GM21723 (cell line): ENCODE measurements around the gene FOXP4.

Experiments
- ATAC-seq: cut with Tn5 transposase; IDR thresholded peaks from one replicate; pipeline ENCODE4 v1.9.1; 2021; ENCODE audit warnings: mild to moderate bottlenecking, moderate library complexity; ENCODE audit not compliant: unreplicated experiment

Gene FOXP4

DNA sequence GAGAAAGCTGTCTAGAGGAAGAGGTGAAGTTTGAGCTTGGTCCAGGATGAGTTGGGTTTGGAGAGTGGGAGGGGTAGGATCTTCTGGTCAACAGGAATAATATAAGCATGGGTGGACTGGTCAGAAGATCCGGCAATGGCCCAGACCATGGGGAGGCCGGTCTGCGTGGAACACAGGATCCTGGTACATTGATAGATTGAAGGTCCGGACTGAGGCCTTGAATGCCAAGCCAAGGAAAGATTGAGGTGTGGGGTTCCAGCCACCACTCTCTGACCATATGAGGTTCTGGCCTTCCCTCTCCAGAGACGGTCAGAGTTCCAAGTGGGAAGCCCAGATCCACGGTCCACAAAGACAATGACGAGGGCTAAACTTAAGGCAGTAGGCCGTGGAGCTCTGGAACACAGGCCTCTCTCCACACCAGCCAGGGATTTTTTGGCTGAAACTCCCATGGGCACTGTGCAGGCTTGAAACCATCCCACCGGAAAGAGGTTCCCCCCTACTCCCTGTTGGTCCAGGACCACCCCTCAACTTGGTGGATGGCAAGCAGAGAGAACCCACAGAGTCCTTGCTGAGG lies 95.3 kb downstream of the FOXP4 start:
- ATAC-seq, result no peak

DNA sequence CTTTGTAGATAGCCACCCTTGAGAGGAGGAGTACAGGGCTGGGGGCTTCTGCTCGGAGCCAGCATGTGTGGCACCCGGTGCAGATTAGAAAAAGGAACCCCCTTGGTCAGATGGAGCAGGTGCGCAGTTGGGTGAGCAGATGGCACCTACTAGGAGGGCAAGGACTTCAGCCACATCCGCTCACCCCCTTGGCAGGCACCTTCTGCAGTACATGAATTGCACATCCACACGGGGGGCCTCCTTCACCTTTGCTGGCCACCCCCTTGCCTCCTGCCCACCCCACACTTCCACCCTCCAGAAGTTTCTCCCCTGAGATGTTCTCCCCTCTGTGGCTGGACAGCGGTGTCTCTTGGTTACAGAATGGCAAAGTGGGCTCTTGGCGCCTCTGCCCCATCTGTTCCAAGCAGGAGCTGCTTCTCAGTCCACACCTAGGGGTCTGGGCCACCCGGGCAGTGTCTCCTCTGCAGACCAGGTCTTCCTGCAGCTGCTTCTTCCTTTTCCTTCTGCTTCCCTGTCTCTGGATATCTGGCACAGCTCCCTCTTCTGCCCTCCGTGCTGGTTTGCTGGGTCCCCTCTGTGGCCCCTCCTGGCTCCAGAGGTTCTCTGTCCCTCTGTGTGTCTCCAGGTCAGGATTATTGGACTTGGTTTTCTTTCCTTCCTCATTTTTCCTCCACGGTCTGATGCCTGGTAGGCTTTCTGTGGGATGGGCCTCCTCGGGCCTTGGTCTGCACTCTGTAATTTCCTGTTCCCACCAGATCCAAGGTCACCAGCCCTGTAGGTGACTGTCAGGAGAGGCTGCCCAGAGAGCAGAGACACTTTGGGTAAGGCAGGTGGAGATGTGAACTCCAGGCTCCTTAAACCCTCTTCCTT lies 96.1 kb downstream of the FOXP4 start:
- ATAC-seq, result no peak

DNA sequence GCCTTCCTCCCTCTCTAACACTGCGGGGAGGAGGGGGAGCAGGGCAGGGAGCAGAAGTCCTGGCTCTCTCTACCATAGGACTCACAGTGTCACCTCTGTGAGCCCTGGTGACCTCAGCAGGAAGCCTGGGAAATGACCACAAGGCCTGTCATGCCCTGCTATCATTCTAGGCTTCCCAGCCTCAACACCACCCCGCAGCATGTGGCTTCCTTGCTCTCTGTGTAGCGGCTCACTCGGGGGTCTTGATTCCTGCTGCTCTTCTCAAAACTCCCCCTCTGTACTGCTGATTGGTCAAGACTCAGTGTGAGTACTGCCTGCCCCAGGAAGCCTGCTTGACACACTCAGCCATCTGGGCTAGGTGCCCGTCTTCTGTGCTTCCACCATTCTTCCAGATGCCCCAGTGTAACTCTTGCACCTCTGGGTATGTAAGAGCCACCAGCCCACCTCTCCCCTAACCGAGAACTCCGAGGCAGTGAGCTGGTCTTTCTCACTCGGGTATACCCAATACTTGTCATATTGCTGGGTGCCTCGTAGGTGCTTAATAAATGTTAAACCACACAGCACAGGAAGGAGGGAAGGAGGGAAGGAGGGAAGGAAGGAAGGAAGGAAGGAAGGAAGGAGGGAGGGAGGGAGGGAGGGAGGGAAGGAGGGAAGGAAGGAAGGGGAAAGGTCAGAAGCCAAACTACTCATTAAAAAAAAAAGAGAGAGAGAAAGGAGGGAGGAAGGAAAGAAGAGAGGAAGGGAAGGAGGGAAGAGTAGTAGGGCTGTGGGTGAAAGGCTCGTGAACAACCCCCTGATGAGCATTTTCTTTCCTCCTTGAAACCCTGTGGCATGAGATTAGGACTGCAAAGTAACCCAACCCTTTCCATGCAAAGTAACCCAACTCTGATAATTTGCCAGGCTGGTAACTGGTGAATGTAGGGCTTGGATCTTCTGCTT lies 97.0 kb downstream of the FOXP4 start:
- no peak for ATAC-seq

DNA sequence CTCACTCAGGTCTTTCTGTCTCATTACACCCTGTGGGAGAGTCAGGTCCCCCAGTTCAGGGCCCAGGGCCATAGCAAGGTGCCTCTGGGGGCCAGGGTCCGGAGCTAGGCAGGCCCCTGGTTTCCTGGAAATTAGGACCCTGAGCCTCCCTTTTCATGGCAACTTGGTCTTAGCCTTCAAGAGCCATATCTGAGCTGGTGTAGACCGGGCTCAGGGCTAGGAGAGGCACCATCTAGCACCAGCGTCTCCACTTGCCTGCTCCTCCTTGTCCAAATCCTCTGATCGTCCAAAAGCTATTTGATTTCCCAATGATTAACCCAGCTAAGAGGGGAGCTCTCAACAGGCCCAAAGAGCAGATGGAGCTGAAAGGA lies 97.7 kb downstream of the FOXP4 start:
- ATAC-seq, result no peak

DNA sequence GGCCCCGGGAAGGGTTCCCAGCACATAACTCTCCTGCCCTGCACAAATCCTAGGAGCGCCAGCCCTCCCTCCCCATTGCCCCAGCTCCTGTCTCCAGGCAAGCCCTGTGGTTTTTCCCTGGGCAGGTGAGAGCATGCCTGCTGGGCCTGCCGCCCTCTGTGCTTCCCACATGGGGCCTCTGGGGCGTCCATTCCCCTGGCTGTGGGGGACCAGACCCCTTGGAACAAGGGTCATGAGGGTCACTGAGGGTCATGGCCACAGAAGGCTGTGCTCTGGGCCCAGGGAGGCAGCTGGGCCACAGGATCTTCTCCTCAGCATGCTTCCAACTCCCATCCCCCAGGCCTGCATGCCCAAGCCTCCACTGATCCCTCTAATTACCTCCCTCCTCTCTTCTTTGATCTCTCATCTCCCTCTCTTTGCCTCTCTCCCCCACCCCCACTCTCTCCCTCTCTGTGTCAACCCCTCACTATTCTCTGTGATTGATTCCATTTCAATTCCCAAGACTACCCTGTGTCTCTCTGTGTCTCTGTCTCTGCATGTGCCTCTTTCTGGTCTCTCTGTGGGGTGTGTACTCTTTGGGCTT lies 98.2 kb downstream of the FOXP4 start:
- no peak for ATAC-seq

DNA sequence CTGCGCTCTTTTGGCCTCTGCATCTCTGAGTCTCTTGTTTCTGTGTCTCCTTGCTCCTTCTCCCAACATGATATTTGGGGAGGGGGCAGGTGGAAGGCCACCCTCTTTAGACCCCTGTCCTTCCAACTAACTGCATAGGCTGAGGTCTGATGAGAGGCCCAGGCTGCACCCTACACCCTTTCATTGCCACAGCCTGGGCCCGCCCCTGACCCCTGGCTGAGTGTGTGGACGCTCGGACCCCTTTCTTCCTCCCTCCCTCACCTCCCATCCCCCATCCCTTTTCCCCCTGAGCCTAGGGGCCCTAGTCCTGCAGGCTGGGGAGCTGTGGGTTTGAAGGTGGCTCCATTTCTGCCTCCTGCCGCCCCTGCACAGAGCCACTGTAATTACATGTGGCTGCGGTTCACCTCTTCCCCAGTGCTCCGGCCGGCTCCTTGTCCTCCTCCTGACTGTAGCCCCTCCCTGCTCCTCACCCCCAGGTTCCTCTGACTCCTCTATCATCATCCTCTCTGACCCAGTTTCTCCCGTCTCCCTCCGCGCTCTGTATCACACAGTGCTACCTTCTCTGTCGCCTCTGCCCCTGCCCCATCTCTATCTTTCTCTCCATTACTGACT lies 98.9 kb downstream of the FOXP4 start:
- no peak for ATAC-seq

DNA sequence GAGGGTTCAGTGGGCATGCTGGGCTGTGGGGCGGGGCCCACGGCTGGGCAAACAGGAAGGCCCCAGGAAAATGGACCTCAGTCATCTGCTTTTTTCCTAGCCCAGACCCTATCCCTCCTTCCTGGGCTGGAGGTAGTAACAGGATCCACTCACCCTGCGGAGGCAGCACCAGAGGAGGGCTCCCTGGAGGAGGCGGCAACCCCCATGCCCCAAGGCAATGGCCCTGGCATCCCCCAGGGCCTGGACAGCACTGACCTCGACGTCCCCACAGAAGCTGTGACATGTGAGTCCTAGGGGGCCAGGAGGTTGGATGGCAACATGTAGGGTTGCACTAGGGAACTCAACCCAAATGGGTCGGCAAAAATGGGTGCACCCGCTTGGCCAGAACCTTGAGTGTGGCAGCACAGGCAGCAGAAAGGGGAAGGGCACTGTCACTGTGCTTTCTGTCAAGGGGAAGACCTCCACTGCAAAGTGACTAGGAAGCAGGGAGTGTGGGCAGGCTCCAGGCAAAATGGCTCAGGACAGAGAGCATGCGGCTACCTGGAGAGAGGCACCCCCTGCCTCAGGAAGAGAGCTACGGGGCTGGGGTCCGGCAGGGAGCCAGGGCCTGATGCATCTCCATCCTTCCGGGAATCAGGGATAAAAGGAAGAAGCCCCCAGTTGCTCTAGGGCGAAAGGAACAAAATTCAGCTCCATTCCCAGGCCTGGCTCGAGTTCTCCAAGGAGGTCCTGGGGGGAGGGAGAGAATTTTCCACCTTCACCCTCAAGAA lies 100.0 kb downstream of the FOXP4 start:
- no peak for ATAC-seq

DNA sequence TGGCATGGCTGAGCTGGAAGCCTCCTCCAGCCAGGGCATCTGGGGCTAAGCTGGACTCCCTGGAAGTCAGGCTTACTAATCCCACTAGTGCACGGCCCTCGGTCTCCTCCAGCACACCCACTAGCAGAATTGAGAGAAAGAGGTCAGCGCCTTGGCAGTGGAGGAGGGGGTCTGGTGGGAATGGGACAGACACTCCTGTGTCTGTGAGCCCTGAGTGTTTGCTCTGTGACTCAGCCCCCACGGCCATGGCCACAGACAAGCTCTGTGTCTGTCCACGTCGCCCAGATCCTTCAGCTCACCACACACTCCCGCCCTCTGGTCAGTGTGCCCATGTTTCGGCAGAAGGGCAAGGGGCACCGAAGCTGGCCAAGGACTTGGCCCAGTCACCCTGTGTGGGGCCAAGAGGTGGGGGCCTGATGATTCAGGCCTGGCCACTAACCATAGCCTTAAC lies 100.9 kb downstream of the FOXP4 start:
- no peak for ATAC-seq

DNA sequence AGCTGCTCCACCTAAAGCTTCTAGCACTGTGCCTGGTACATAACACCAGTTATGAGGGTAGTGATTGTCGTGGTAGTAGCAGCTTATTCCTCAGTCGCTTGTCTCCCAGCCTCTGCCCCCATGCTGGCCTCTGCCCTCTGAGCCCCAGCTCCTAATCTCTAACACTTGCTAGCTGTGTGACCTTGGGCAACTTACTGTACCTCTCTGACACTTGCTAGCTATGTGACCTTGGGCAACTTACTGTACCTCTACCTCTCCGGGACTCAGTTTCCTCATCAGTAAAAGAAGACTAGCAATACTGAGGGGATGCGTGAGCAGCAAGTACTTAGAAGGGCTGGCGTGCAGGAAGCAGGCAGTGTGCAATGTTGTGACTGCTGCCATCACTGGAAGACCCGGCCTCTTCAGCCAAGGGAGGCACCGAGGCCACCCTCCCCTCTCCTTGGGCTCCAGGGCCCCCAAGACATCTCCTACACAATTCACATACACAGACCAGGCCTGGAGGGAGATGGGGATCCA lies 101.9 kb downstream of the FOXP4 start:
- ATAC-seq, result no peak

DNA sequence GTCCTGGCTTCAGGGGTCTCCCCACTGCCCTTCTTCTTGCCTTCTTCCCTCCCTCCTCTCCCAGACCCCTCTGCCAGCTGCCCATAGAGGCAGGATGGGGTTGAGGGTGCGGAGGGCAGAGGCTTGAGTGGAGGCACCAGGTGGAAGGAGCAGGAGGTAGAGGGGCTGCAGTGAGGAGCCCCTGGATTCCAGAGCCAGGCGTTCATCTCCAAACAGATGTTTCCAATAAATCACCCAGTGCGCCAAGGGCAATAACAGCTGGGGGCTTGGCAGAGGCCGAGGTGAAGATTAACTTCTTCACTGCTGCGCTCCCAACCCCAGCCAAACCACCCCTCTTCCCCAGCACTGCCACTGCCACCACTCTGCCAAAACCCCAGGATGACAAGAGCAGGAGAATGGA lies 102.7 kb downstream of the FOXP4 start:
- ATAC-seq, result no peak

DNA sequence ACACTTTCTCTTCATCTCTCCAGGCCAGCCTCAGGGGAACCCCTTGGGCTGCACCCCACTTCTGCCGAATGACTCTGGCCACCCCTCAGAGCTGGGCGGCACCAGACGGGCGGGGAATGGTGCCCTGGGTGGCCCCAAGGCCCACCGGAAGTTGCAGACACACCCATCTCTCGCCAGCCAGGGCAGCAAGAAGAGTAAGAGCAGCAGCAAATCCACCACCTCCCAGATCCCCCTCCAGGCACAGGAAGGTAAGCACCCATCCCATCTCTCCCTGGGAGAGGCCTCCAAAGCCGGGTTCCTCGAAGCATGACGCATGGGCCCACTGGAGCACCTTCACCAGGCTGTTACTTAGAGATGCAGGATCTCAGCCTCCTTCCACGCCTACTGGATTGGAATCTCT lies 103.4 kb downstream of the FOXP4 start:
- no peak for ATAC-seq

DNA sequence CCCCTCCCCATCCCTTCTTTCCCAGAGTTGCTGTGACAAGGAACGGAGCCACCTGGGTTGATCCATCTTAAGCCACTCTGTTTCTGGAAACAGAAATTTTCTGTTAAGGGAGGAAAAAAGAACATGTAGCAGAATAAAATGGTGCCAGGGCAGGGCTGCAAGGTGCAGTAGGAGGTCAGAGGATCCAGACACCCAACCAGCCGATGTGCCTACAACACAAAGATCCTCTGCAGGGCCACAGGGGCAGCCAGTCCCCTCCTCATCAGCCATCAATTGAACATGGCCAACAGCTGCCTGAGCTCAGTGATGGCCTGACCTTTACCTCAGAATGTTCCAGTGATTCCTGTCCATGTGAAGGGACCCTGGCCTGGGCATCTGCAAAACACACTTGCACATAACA lies 103.9 kb downstream of the FOXP4 start:
- ATAC-seq, result no peak

DNA sequence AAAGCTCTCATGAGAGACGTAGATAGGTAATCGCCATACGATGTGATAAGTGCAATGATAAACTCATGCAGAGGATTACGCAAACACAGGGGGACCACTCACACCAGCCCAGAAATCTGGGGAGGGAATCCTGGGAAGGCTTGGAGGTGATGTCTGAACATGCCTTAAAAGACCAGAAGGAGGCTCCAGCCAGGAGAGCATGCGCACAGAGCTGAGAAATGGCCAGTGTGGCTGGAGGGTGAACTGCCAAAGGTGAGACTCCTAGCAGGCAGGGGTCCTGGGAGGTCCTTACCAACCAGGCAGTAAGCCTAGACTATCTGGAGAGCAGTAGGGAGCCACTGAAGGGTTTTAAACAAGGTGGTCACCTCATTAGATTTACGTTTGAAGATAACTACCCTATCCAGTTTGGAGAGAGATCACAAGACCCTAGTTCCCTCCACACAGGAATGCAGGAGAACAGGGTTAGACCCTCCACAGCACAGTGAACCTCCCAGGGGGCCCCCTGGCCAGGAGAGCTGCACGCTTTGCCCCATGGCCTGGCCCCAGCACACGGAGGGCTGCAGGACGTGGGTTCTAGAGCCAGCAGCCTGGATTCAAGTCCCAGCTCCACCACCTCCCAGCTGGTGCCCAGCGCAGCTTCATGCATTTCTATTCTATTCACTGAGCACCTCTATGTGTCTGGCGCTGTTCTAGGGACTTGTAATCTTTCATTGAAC lies 105.2 kb downstream of the FOXP4 start:
- ATAC-seq, result no peak
